Stimulated activated CD4-positive, alpha-beta T cell treated with anti-CD3 and anti-CD28 coated beads, TNF-alpha, amount 100 ng/mL, for 4 hours (primary cell): Measurements from ENCODE around the gene SLC1A2.

Source experiments
- DNase-seq, 3 experiments: peaks; one replicate each; pipeline ENCODE4 v3.0.0-alpha.2; 2020; ENCODE audit warnings: low read depth in 3 of 3

The SLC1A2 gene

DNA sequence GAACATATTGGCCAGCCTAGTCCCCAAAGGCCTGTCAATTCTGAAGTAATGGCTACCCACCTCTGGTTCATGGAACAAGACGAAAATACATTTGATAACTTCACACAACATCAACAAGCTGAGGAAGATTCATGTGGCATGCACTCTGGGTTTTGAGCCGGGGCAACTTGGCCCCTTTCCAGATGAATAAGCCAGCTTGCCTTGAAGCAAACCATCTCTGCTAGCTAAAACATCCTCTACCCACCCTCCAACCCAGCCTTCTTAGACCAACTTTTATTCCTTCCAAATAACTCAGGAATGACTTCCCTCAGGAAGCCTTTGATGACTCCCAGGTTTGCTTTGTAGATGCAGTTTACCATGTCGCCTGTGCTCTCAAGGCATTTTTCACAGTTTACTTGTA, 94.4 kb downstream of the SLC1A2 start:
- no peak for DNase-seq

DNA sequence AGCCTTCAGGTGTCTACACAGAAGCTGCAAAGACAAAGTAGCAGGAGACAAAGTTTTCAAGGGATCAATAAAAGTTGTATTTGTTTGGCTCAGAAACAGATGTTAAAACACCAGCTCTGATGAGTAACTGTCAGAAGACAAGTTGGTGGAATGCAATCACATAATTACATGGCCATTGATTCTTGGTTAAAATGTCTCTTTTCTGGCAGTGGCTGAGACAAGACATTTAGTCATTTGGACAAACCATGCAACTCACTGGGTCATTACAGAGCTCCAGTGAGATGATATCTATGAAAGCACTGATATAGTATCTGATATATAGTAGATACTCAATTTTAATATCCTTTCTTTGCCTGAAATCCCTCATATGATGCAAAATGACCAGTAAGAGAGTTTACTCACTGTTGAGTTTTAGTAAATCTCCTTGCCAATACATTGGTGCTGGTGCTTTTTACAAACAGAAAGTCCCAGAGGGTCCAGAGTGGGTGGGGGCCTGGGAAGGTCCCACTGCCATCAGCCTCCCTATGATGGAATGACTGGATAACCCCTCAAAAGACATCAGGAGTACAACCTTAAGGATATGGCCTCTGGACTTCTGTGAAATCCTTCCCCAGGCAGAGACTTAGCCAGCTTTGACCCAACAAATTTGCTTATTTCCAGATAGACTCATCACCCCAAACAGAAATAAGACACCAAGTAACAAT, 95.0 kb downstream of the SLC1A2 start:
- DNase-seq = no peak

DNA sequence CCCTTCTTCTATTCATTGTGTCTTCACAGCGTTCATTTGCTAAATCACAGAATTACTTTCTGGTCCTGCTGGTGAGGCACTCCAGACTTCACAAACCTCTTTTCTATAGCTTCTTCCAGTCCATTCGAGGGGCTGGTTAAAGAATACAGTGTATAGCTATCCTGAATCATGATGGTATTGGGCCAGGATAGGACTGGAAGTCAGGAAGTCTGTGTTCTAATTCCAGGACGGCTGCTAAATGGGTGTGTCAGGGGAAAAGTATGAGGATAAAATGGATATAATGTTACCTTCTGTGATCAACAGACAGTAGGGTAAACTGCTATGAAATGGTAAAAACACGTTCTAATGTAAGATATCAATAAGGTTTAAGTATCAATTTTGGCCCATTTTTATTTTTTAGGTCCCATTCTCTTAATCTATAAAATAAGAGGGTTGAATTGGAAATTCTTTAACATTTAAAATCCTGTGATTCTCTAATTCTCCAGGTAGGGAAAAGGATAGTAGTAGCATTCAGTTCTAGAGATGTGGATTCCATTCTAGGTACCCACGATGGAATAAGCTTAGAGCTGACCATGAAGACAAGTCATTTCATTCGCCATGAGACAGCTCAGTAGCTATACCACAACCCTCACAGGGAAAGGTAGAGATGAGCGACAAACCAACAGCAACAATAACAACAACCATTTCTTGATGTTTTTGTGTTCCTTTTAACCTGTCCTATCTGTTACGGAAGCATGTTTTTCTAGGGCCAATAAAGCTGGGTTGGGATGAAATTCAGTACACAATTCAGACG, 96.1 kb downstream of the SLC1A2 start:
- no peak for DNase-seq

DNA sequence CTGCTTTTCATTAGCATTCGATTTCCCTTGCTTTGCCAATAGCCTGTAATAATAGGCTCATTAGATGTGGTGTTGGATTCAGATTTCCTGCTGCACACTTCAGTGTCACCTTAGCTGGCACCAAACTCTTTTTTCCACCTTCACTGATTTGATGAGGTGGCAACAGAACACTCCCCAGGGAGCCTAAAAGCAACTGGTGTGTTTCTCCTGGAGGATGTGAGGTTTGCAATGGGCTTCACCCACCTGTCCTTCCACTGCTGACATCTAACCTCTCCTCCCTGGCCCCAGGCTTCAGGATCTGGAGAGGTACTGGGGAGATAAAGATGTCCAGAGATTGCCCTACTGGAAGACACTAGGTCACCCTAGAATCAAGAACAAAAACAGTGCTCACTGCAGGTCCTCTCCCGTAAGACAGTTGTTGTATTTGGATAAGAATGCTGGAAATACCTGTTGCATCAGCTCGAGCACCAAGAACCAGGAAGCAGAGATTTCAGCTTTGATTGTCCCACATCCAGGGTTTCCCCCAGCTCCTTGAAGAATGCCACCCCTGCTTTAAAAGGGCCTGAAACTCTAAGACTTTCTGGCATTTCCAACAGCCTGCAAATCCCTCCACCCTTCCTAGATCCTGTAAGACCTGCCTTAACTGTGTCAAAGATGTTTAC, 96.9 kb downstream of the SLC1A2 start:
- DNase-seq = no peak

DNA sequence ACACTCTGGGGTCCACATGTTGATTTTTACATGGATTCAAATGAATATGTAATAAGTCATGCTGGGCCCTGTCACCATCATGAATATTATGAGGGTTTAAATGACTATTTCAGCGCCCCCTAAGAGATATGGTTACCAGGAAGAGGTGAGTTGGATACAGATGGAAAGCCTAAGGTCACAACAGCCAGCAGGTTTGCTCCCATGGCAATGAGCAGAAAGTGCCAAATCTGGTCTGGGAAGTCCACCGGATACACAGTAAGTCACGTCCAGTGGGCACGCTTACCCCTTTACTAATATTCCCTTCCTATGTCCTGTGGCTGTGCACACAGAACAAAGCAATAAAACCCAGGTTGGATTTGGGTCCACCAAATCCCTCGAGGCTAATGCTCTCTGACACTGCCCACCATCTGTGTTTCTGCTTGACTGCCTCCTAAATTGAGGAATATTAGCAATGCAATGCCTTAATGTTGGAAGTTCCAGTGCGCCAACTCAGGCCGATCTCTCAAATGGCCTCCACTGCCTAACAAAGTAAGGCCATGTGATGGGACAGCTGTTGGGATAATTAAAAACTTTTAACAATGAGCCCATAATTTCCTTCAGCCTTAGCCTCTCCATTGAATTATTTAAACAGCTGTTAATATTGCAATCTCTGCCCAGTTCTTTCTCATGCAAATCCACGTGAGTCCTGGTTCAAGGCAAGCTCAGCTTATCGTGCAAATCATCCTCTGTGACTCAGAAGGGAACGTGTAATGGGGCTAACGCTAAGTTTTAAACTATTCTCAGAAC, 97.6 kb downstream of the SLC1A2 start:
- DNase-seq = no peak

DNA sequence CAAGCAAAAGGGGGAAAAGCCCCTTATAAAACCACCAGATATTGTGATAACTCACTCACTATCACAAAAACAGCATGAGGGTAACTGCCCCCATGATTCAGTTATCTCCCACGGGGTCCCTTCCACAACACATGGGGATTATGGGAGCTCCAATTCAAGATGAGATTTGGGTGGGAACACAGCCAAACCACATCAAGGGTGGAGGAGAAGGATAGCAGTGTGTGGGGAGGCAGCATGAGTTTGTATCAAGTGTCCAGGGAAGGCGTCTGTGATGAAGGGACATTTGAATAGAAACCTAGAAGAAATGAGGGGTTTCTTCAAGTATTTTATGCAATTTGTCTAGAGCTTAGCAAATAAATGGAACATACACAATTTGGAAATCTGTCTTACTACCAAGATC, 98.2 kb downstream of the SLC1A2 start:
- no peak for DNase-seq

DNA sequence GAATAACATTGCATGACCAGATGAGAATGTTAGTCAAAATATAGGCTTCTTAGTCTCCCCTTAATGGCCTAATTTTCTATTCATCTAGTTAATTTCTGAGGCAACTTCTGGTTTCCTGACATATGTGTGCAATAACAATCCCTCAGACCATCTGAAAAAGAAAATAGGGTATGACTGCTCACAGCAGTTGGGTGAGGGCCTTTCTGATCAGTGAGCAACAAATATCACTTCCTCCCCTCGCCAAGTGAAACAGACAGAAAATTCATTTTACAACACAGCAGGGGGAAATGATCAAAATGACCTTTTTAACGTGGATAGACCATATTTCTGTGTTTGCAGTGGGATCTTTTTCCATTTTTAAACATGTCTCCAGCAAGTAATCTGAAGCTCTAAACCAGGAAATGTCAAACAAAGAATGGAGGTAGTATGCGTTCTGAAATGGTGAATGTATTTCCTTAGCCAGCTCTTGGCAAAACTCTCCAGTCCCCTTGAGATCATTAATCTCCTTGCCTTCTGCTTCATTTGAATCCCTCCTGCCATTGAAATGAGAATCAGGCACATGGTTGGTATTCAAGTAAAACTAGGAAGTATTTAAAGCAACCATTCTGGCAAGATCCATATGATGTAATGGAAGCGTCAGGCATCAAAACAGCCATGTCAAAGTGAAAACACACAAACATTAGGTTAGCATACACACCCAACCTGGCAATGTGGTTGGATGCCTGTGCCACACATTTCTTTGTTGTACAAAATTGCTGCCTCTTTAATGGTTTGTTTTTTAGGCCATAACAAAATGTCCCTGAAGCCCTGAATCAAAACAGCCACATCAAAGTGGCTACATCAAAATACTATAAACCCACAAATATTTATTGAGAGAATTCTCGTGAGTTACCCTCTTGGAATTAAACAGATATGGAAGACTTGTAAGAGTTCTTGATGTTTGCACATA, 100.1 kb downstream of the SLC1A2 start:
- DNase-seq = no peak

DNA sequence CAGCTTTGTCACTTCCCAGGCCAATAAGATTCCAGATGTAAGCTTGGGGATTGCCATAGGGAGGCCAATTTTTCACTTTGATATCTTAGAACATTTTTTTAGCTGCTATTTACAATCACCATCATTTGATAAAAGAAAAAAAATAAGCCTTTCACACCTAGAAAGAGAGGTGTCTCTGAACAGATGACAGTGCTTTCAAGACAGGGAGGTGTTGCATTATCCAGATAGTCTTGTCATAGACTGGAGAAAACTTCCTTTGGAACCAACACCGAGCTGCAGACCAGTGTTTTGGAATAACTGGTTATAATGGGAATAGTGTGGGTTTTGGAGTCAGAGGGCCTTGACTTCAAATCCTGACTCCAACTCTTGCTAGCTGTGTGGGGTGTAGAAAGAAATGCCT, 101.0 kb downstream of the SLC1A2 start:
- no peak for DNase-seq

DNA sequence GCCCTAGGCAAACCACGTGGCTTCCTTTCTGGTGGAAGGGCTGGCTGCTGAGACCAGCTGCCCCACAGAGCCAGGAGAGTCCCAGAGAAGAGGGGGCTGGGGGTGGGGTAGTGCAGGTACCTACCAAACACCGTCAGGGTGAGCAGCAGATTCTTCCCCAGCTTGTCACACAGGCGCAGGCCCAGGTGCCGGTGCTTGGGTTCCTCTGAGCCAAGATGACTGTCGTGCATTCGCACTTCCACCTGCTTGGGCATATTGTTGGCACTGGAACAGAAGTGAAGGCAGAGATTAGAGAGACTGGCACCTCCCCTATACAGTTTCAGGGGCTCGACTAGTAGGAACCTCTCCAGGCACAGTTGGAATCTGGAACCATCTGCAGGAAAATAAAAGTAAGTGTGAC, 102.1 kb downstream of the SLC1A2 start:
- DNase-seq = no peak

DNA sequence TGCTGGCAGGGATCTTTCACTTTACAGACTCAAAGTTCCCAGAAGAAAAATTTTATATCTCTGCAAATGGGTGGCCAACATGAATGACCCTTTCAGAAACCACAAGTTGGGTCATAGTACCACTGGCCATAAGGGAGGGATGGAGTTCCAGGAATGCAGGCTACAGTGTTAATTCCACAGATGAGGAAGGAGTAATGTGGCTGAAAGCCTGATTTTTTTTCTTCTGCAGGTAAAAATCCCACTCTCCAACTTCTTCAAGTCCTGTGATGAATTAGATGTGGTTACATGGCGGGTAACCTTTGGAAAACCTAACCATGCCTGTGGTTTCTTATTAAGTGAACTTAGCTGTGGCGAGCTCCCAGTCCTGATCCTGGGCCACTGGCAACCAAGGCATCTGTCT, 103.2 kb downstream of the SLC1A2 start:
- DNase-seq = no peak

DNA sequence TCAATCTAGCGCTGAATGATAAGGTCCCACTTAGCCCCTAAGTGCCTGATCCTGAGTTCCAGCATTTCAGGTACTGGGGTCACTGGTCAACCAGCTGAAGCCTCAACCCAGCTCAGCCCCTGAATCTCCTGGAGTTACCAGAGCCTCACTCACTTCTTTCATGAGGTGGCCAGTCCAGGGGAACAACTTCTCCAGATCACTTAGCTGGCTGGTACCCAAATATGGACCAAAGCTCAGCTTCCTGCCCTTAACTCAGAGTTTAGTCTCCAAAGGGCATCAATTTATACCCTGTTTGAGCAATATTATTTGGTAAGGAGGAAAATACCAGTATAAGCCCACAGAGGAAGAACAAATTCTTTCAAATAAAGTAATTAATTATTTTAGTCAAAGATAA, 105.6 kb downstream of the SLC1A2 start:
- no peak for DNase-seq

DNA sequence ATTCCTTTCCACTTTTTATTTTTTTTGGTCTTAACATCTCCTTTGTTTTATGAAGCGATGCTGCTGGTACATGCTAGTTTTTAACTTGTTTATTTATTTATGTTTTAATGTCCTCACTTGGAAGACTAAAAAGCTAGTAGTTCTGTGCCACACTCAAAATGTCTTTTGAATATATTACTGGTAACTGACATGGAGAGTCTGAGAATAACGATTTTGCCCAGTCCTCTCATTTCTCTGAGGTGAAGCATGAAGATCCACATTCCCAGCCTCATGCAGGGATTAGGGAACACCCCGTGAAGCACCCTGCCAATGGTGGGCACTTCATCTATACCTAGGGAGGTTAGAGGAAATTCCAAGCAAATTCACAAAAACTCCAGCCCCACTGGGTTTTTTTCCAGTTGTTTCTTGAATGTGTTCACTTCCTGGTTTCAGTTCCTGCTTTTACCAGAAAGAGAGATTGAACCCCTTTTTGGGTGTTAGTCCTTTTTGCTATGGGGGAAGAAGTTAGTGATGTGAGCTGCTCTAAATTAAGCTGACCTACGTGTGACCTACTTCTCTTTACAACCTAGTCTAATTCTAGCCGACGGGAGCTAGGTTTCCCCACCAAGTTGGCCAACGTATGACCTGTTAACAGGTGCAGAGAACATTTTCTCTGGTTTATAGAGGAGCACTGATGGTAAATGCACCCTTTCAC, 106.1 kb downstream of the SLC1A2 start:
- no peak for DNase-seq

DNA sequence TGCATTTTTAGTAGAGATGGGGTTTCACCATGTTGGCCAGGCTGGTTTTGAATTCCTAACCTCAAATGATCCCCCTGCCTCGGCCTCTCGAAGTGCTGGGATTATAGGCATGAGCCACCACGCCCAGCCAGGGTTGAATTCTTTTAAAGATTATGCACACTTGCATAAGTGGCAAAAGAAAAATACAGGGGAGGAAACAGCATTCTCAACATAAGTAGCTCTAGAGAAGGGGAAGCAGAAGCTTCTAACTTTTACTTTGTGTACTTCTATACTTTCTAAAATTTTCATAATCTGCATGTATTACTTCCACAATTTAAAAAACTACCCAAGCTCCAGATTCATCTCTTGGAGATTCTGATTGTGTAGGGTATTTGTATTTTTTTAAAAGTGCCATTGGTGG, 108.0 kb downstream of the SLC1A2 start:
- DNase-seq = no peak

DNA sequence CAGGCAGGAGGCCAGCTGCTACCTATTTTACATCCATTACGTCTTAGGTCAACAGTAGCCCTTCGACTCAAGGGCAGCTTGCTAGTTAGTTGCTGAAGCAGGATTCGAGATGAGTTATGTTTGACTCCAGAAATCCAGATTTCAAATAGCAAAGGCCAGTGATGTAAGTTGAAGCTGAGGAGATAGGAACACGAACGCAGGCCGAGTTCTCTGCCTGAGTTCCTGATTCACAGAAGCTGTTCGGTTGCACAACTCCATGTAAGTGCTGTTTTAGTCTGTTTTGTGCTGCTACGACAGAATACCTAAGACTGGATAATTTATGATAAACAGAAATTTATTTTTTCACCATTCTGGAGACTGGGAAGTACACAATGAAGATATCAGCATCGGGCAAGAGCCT, 111.2 kb downstream of the SLC1A2 start:
- no peak for DNase-seq

DNA sequence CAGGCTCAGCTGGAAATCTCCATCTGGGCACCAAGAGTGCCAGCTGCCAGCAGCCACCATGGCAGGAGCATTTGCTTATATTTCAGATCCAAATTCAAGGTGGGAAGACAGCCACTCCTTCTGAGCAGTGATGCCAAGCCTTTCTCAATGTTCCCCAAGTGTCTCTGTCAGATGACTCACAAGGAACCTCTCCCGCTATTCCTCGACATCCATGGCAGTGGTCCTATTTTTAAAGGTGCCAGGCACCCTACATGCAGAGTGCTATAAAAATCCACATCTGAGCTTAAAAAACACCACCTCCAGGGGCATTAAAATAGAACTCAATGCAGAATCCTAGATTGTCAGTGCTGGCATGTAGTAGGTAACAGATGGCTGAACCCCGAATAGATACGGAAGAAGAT, 112.1 kb downstream of the SLC1A2 start:
- DNase-seq = no peak

DNA sequence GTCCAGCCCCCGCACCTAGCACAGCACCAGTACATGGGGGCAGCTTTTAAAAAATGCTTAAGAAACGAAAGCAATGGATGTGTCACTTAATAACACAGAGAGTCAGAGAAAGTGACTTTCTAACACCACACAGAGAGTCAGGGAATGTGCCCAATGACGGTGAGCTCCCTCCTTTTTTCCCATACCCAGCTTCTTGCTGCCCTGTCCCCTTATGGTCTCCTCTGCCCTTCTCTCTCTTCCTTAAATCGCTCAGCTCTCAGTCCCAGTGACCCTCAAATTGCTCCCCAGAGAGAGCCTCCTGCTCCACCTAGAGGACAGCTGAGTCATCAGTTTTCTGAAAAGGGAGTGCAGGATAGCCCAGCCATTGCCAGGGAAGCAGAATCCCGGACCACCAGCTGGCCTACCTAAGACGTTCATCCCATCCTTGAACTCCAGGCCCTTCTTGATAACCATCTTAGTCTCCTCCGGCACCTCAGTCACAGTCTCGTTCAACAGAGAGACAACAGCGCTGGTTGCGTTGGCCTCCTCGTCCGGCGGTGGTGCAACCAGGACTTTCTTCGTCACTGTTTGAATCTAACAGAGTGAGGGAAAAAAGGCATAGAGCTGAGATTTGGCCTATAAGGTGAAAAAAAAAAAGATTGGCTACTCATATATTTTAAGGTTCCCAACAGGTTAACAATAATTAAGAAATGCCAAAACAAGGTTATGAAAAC, 113.5 kb downstream of the SLC1A2 start:
- peak in 1 of 3 experiments; percentile 14 for DNase-seq

DNA sequence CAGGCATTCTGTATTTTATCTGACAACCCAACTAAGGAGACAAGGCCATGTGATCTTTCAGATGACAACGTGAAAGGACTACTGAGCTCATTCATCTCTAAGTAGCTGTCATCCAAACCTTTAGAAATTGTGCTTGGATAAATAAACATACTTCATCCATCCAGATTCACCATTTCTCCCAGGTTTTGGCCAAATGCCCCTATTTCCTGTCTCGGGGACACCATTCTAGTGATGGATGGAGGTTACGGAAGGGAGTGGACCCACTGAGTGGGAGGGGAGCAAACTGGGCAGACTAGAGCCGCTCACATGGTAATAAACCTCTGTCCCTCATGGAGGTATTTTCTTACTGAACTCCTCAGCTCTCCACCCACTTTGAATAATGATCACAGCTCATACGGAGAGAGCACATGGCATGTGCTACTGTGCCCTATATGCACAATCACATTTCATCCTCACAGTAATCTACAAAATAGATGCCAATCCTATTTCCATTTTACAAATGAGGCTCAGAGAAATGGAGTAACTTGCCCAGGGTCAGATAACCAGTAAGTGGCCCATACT, 114.4 kb downstream of the SLC1A2 start:
- no peak for DNase-seq

DNA sequence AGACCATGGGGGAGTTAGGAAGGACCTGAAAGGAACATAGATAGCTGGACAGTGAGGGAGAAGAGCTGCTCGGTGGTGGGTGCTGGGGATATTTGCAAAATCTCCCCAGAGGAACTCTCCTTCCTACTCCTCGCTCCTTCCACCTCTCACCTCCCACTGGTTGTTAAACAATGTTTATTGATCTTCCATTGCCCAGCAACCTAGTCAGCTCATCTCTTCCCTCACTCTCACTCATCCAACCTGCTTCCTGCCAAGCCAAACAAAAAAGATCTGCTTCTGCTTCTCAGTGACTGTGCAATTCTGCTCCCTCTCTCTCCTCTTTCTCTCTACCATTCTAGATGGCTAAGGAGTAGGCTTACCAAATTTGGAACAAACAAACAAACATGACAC, 115.0 kb downstream of the SLC1A2 start:
- no peak for DNase-seq

DNA sequence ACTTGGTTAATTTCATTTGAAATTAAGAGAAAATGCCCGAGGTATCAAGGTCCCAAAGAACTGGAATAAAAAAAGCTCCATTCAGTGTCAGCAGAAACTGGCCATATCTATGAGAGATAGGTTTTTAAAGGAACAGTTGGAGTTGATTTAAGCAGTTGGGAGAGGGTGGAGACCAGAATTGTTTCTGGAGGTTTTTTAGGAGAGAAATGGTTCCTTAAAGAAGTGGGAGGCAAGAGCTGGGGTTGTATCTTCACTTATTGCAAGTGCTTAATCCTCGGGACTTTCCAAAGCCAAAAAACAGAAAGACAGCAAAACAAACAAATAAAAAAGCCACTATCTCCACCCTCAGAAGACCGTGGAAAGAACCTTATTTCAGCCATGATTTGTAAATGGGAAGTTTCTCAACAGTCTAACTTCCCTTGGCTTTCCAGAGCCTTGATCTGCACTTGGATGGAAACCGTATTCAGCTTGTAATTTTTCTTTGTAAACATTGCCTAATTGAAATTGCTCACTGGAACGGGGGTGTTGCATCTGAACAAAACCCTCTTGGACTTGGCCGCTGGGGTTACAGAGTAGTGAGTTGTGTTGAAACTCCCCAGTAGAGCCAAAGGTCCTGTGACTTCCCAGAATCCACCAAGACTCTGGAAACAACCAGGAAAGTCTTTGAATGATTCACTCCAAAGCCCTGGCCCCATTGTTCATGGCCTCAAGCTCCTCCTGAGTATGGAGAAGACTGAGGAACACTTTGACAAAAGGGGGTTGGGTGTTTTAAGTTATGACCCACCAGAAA, 115.6 kb downstream of the SLC1A2 start:
- no peak for DNase-seq
